IMR-90 (cell line): Measurements from ENCODE around the gene AARSD1. TPM values are rescaled to one million over a fixed set of nuclear protein-coding genes. Genes with fewer than 3 reads are reported as not detected.

Experiments used
- CEBPB ChIP-seq: IDR thresholded peaks from 2 replicates; pipeline ENCODE4 v1.6.1; 2012; ENCODE audit warnings: low read depth, low read length, improper control_type of control experiment
- CHD1 ChIP-seq: IDR thresholded peaks from 2 replicates; pipeline ENCODE4 v1.6.1; 2012; ENCODE audit warnings: low read depth, low read length, improper control_type of control experiment
- FOS ChIP-seq: fragments of 150-350 bp; IDR thresholded peaks from 2 replicates; pipeline ENCODE4 v1.6.1; 2016; ENCODE audit warnings: low read depth, low read length
- MAZ ChIP-seq: IDR thresholded peaks from 2 replicates; pipeline ENCODE4 v1.6.1; 2012; ENCODE audit warnings: low read depth, mild to moderate bottlenecking, low read length, improper control_type of control experiment, moderate library complexity, borderline replicate concordance
- MXI1 ChIP-seq: IDR thresholded peaks from 2 replicates; pipeline ENCODE4 v1.6.1; 2012; ENCODE audit warnings: low read depth, mild to moderate bottlenecking, low read length, moderate library complexity, borderline replicate concordance
- polyA plus RNA-seq, 3 experiments: library from polyadenylated mRNA; depleted of rRNA; stranded (reverse); fragments of >200 nt; gene quantifications; 2 replicates each; pipeline ENCODE4 v1.2.3, GENCODE V29; 2012; ENCODE audit warnings: low replicate concordance in 1 of 3
- total RNA-seq: library from RNA; depleted of rRNA; stranded (reverse); fragments of >200 nt; gene quantifications from 2 replicates; pipeline ENCODE4 v1.2.3, GENCODE V29; 2012

Gene AARSD1
- total and polyA plus RNA-seq, 2 of the 4 experiments (the other 2 are of a cell fraction) = 55.0 to 58.9 TPM

GRCh38 chr17:42997984-42998938, 34.0 kb upstream of the AARSD1 start, which contains the start of gene RPL27 (continued):
- peak; percentile 96 for TF ChIP-seq MXI1
- TF ChIP-seq CHD1 = peak; percentile 88; the same call in 1 of the 2 replicates
- no peak for TF ChIP-seq CEBPB
- peak; percentile 86 for TF ChIP-seq MAZ
- TF ChIP-seq FOS = peak; percentile 72
